Caki2 (cell line): ENCODE results near the gene CCN2. TPM values are rescaled to one million over a fixed set of nuclear protein-coding genes. Genes with fewer than 3 reads are reported as not detected.

ENCODE experiments used
- total RNA-seq: library from RNA; depleted of rRNA; stranded (reverse); fragments of >200 nt; shearing (Covaris generic); gene quantifications from 2 replicates; pipeline ENCODE4 v1.2.3, GENCODE V29; 2014; ENCODE audit warnings: low replicate concordance; rRNA removed

Gene CCN2
- total RNA-seq, 1 experiment from 2014 or later, result 157 TPM

Other genes with a start within 250 kb of the CCN2 start
- 0.44 TPM in 1 of 2 replicates, not detected in the other for gene OR2A4, start 250.0 kb downstream of the CCN2 start, total RNA-seq
- gene CTAGE9, start 240.4 kb downstream of the CCN2 start, total RNA-seq, result not detected in 2 replicates
- gene ENPP1, start 143.4 kb downstream of the CCN2 start, total RNA-seq, result 2.6 and 2.8 TPM in 2 replicates